ENCODE data around the gene SCN8A. TPM values are rescaled to one million over a fixed set of nuclear protein-coding genes. Genes with fewer than 3 reads are reported as not detected.

SCN8A gene
- total and polyA plus RNA-seq, 2 donors (not counting 3 experiments of a cell fraction or from before 2014, with no cell fraction given), result 9.4 to 20.4 TPM

- dilution Hi-C loops (cut with MboI; ENCODE audit: extremely low pct_ligation_motif_present, low sequenced_read_pairs), result no loop called here
- H3K9me3 ChIP-seq (replicated peaks; ENCODE audit: control insufficient read depth, insufficient read depth, low read length), result no peaks in the 10 kb centered on the region
- no peak overlapping the region for H3K4me3 ChIP-seq (replicated peaks in 1 of 3; ENCODE audit: insufficient read depth in 1 of 3, low read depth in 1 of 3, low read length in 3 of 3)
- H3K27ac ChIP-seq (ENCODE audit: insufficient read depth, low read depth, low read length), result no peak overlapping the region
- no peaks in the 10 kb centered on the region for H3K9me1 ChIP-seq (replicated peaks; ENCODE audit: control insufficient read depth, extremely low read depth, insufficient read depth, low read length)
- no peaks in the 10 kb centered on the region for H3K27me3 ChIP-seq (ENCODE audit: control insufficient read depth in 2 of 2, insufficient read depth in 2 of 2, low read length in 2 of 2)
- H3K79me2 ChIP-seq (ENCODE audit: control insufficient read depth, insufficient read depth, low read length), result peaks cover 2% of the 10 kb centered on the region
- DNase-seq (ENCODE audit: low read depth, low spot score) (no peak), FAIRE-seq (no peak)
- no peaks in the 10 kb centered on the region for H4K20me1 ChIP-seq (replicated peaks; ENCODE audit: control insufficient read depth, extremely low read depth, insufficient read depth, low read length)
- TF ChIP-seq JUN (IDR thresholded peaks at IDR 0.05; ENCODE audit: borderline replicate concordance, insufficient read depth, insufficient read length, low read depth) (no peak), POLR2A (IDR thresholded peaks at IDR 0.05; ENCODE audit: low read depth, low read length) (no peak), MYC (IDR thresholded peaks at IDR 0.05; ENCODE audit: low read depth, low read length) (no peak), EZH2 (IDR thresholded peaks at IDR 0.05; ENCODE audit: borderline replicate concordance, low read depth, low read length, severe bottlenecking) (no peak), FOS (IDR thresholded peaks at IDR 0.05; ENCODE audit: borderline replicate concordance, insufficient read depth, low read length) (no peak), POLR2AphosphoS5 (IDR thresholded peaks at IDR 0.05; ENCODE audit: insufficient read depth, low read depth, low read length) (no peak), GATA2 (IDR thresholded peaks at IDR 0.05; ENCODE audit: insufficient read depth, insufficient read length, low read depth, low read length) (no peak)
- TF ChIP-seq, protein P1, sequence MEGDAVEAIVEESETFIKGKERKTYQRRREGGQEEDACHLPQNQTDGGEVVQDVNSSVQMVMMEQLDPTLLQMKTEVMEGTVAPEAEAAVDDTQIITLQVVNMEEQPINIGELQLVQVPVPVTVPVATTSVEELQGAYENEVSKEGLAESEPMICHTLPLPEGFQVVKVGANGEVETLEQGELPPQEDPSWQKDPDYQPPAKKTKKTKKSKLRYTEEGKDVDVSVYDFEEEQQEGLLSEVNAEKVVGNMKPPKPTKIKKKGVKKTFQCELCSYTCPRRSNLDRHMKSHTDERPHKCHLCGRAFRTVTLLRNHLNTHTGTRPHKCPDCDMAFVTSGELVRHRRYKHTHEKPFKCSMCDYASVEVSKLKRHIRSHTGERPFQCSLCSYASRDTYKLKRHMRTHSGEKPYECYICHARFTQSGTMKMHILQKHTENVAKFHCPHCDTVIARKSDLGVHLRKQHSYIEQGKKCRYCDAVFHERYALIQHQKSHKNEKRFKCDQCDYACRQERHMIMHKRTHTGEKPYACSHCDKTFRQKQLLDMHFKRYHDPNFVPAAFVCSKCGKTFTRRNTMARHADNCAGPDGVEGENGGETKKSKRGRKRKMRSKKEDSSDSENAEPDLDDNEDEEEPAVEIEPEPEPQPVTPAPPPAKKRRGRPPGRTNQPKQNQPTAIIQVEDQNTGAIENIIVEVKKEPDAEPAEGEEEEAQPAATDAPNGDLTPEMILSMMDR (IDR thresholded peaks at IDR 0.05; ENCODE audit: extremely low read depth in 1 of 2, insufficient read depth in 1 of 2, low read depth in 1 of 2, low read length in 2 of 2), result no peak
- TF ChIP-seq, protein P2, sequence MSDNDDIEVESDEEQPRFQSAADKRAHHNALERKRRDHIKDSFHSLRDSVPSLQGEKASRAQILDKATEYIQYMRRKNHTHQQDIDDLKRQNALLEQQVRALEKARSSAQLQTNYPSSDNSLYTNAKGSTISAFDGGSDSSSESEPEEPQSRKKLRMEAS (IDR thresholded peaks at IDR 0.05; ENCODE audit: insufficient read depth, insufficient read length), result no peak
- H3K9ac ChIP-seq (replicated peaks; ENCODE audit: extremely low read depth, insufficient read depth, low read length), result no peak overlapping the region
- no peaks in the 10 kb centered on the region for H3K4me1 ChIP-seq (ENCODE audit: control insufficient read depth, extremely low read depth, insufficient read depth, low read length)
- intact Hi-C loops (cut with micrococcal nuclease), result no loop called here
- BruUV-seq (replicated peaks), result no TSS peak
- POLR2A ChIA-PET, result no interaction called here
- no peak overlapping the region for H3K4me2 ChIP-seq (ENCODE audit: insufficient read depth, low read length)
- H2AFZ ChIP-seq (ENCODE audit: low read depth, low read length), result no peak overlapping the region
- H3K36me3 ChIP-seq (ENCODE audit: control insufficient read depth in 2 of 2, extremely low read depth in 1 of 2, insufficient read depth in 2 of 2, low read length in 2 of 2), result peaks cover 0 to 2% of the 10 kb centered on the region in 2 experiments
- CTCF ChIA-PET, result no interaction called here
Measured at GRCh38 chr12:51714666-51715065, 123.6 kb downstream of the SCN8A start.

Data from endothelial cell of umbilical vein (primary cell).